Caco-2 (cell line): ENCODE data around the gene ITPR3. TPM values are rescaled to one million over a fixed set of nuclear protein-coding genes. Genes with fewer than 3 reads are reported as not detected.

Experiments
- BruUV-seq: library from RNA; stranded (reverse); fragments of 400-500 nt; replicated peaks from 2 replicates; lab custom pipeline; 2021; lab: Mats Ljungman, UMichigan
- CTCF ChIA-PET: fragments of 300-600 bp; sonication (Branson Sonifier 250); formaldehyde crosslinking; loops from one replicate; lab custom pipeline; 2022; ENCODE audit warnings: antibody characterized with exemption; lab: Charles Lee
- POLR2A ChIA-PET: fragments of 300-600 bp; sonication (Branson Sonifier 250); formaldehyde crosslinking; loops from one replicate; lab custom pipeline; 2022; ENCODE audit warnings: antibody characterized with exemption; lab: Charles Lee
- DNase-seq, 2 experiments: peaks; one replicate each; pipeline versions ENCODE4 v3.0.0 to v3.0.0-alpha.2; 2020 to 2022
- H3K27me3 ChIP-seq: replicated peaks from 2 replicates; pipeline ENCODE4 v1.6.0; 2011; ENCODE audit warnings: low read length; ENCODE audit not compliant: control insufficient read depth, insufficient read depth
- H3K36me3 ChIP-seq: 2 replicates; pipeline ENCODE4 v1.5.1; 2011; ENCODE audit warnings: low read length; ENCODE audit not compliant: control insufficient read depth, insufficient read depth
- H3K4me1 ChIP-seq: fragments of 250-450 bp; sonication (Bioruptor Pico); 2 replicates; pipeline ENCODE4 v1.5.1; 2020; ENCODE audit warnings: mild to moderate bottlenecking
- H3K4me3 ChIP-seq: 2 replicates; pipeline ENCODE4 v1.5.1; 2011; ENCODE audit warnings: low read depth, mild to moderate bottlenecking, control low read depth, low read length
- H3K9me3 ChIP-seq: fragments of 250-450 bp; sonication (Bioruptor Pico); 2 replicates; pipeline ENCODE4 v1.5.1; 2020; ENCODE audit warnings: mild to moderate bottlenecking, moderate library complexity
- H3K27ac Mint-ChIP-seq: one replicate; pipeline ENCODE4 v1.8.0; 2022; ENCODE audit warnings: mixed read lengths; ENCODE audit not compliant: unreplicated experiment
- H3K27me3 Mint-ChIP-seq: one replicate; pipeline ENCODE4 v1.8.0; 2022; ENCODE audit warnings: mixed read lengths; ENCODE audit not compliant: insufficient read depth, unreplicated experiment
- H3K36me3 Mint-ChIP-seq: one replicate; pipeline ENCODE4 v1.8.0; 2022; ENCODE audit warnings: mild to moderate bottlenecking, mixed read lengths; ENCODE audit not compliant: insufficient read depth, unreplicated experiment
- H3K4me1 Mint-ChIP-seq: one replicate; pipeline ENCODE4 v1.8.0; 2022; ENCODE audit warnings: low read depth, mixed read lengths; ENCODE audit not compliant: unreplicated experiment
- H3K4me3 Mint-ChIP-seq: one replicate; pipeline ENCODE4 v1.8.0; 2022; ENCODE audit warnings: mild to moderate bottlenecking, moderate library complexity, mixed read lengths; ENCODE audit not compliant: unreplicated experiment
- H3K9me3 Mint-ChIP-seq: one replicate; pipeline ENCODE4 v1.8.0; 2022; ENCODE audit warnings: mixed read lengths; ENCODE audit not compliant: unreplicated experiment
- intact Hi-C: fragments of 100-400 bp; cut with micrococcal nuclease; formaldehyde crosslinking; loops from one replicate; pipeline ENCODE4 v1.10.0; 2022; ENCODE audit not compliant: unreplicated experiment
- total RNA-seq: library from RNA; stranded (reverse); gene quantifications from 2 replicates; pipeline ENCODE4 v1.2.3, GENCODE V29; 2022
- TF ChIP-seq, protein P1 (sequence below), 2 experiments: fragments of 200-600 bp in 1 of 2; IDR thresholded peaks; 1 replicate in 1 of 2; 2 replicates in 1 of 2; pipeline versions ENCODE4 v1.5.1 to v1.8.0; 2011 to 2022; ENCODE audit warnings: antibody characterized with exemption in 1 of 2, control low read depth in 1 of 2, inconsistent platforms in 1 of 2, low read depth in 1 of 2, low read length in 1 of 2, mild to moderate bottlenecking in 1 of 2, moderate library complexity in 1 of 2; ENCODE audit not compliant: insufficient read depth in 1 of 2, severe bottlenecking in 1 of 2, unreplicated experiment in 1 of 2

Gene ITPR3
- total RNA-seq, 1 experiment from 2014 or later, result 42.1 TPM

DNA sequence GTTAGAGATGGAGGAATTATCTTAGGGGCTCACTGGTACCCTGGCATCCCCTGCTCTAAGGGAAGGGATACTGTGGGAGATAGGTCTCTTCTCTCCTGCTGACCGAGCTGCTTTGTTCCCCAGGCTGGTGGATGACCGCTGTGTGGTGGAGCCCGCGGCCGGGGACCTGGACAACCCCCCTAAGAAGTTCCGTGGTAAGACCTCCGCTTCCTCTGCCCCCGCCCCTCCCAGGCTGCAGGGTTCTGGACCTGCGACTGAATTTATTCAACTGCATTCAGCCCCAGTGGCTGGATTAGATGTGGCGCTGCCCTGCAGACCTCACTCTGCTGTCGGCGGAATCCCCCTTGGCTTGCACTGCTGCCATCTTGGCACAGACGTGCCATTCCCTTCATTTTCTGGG, 19.2 kb downstream of the ITPR3 start:
- Mint-ChIP-seq H3K27ac (no peak overlapping the region), H3K4me3 (no peak overlapping the region), H3K4me1 (peaks cover 21% of the 10 kb centered on the region), H3K36me3 (peaks cover 7% of the 10 kb centered on the region), H3K9me3 (no peaks in the 10 kb centered on the region), H3K27me3 (no peaks in the 10 kb centered on the region)
- Histone ChIP-seq H3K36me3 (peaks cover 3% of the 10 kb centered on the region), H3K9me3 (no peaks in the 10 kb centered on the region), H3K4me1 (peaks cover 13% of the 10 kb centered on the region), H3K27me3 (no peaks in the 10 kb centered on the region), H3K4me3 (no peak overlapping the region)
- TF ChIP-seq, protein P1, sequence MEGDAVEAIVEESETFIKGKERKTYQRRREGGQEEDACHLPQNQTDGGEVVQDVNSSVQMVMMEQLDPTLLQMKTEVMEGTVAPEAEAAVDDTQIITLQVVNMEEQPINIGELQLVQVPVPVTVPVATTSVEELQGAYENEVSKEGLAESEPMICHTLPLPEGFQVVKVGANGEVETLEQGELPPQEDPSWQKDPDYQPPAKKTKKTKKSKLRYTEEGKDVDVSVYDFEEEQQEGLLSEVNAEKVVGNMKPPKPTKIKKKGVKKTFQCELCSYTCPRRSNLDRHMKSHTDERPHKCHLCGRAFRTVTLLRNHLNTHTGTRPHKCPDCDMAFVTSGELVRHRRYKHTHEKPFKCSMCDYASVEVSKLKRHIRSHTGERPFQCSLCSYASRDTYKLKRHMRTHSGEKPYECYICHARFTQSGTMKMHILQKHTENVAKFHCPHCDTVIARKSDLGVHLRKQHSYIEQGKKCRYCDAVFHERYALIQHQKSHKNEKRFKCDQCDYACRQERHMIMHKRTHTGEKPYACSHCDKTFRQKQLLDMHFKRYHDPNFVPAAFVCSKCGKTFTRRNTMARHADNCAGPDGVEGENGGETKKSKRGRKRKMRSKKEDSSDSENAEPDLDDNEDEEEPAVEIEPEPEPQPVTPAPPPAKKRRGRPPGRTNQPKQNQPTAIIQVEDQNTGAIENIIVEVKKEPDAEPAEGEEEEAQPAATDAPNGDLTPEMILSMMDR (IDR thresholded peaks at IDR 0.05; ENCODE audit: insufficient read depth in 1 of 2, low read depth in 1 of 2, low read length in 1 of 2, severe bottlenecking in 1 of 2, unreplicated experiment in 1 of 2), result no peak
- BruUV-seq, result no TSS peak
- intact Hi-C loops, result no loop called here
- ChIA-PET POLR2A (no interaction called here), CTCF (no interaction called here)
- DNase-seq, result no peak

DNA sequence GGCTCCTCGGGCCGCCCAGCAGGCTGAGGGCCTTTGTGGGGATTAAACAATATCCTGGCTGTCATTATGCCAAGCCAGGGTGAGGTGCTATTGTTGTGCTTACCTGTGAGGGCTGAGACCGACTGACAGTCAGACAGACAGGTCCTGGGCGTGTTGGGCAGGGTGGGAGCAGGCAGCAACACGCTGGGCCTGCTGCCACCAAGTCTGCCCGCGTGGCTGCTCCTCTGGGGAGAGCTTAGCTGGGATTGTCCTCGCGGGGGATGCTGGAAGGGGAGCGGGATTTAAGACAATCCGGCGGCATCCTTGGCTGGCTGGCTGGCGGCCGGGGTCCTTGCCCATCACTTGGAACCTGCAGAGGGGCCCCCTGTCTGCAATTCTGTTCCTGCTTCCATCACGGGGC, 20.0 kb downstream of the ITPR3 start:
- Mint-ChIP-seq H3K4me3 (no peak overlapping the region), H3K27me3 (no peaks in the 10 kb centered on the region), H3K4me1 (peaks cover 16% of the 10 kb centered on the region), H3K36me3 (peaks cover 13% of the 10 kb centered on the region), H3K27ac (no peak overlapping the region), H3K9me3 (no peaks in the 10 kb centered on the region)
- intact Hi-C loops, result no loop called here
- ChIA-PET POLR2A (no interaction called here), CTCF (no interaction called here)
- no peaks in the 10 kb centered on the region for H3K27me3 ChIP-seq
- H3K4me3 ChIP-seq, result no peak overlapping the region
- TF ChIP-seq, protein P1 (IDR thresholded peaks at IDR 0.05; ENCODE audit: insufficient read depth in 1 of 2, low read depth in 1 of 2, low read length in 1 of 2, severe bottlenecking in 1 of 2, unreplicated experiment in 1 of 2), result no peak
- DNase-seq, result no peak
- peaks cover 12% of the 10 kb centered on the region for H3K4me1 ChIP-seq
- BruUV-seq, result no TSS peak
- H3K36me3 ChIP-seq, result peaks cover 3% of the 10 kb centered on the region
- no peaks in the 10 kb centered on the region for H3K9me3 ChIP-seq

DNA sequence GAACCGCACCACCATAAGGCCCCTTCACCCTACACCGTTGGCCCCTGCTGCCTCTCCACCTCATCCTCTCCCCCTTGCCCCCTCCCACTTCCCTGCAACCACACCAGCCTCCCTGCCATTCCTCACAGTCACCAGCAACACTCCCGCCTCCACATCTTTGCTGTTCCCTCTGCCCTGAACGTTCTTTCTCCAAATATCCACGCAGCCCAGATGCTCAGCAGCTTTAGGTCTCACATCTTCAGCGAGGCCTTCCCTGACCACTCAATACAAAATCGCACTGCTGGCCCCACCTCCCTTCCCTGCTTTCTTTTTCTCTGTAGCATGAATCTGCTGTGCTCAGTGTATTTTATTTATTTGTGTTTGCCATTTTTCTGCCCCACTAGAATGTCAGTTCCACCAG, 20.5 kb downstream of the ITPR3 start:
- peaks cover 12% of the 10 kb centered on the region for H3K4me1 Mint-ChIP-seq
- H3K27me3 ChIP-seq, result no peaks in the 10 kb centered on the region
- intact Hi-C loops, result no loop called here
- no peaks in the 10 kb centered on the region for H3K27me3 Mint-ChIP-seq
- TF ChIP-seq, protein P1 (IDR thresholded peaks at IDR 0.05; ENCODE audit: insufficient read depth in 1 of 2, low read depth in 1 of 2, low read length in 1 of 2, severe bottlenecking in 1 of 2, unreplicated experiment in 1 of 2), result no peak
- no peaks in the 10 kb centered on the region for H3K9me3 ChIP-seq
- H3K4me3 ChIP-seq, result no peak overlapping the region
- POLR2A ChIA-PET, result no interaction called here
- no peak overlapping the region for H3K27ac Mint-ChIP-seq
- peaks cover 12% of the 10 kb centered on the region for H3K4me1 ChIP-seq
- no peak overlapping the region for H3K4me3 Mint-ChIP-seq
- H3K9me3 Mint-ChIP-seq, result no peaks in the 10 kb centered on the region
- BruUV-seq, result no TSS peak
- no peak for DNase-seq
- peaks cover 13% of the 10 kb centered on the region for H3K36me3 Mint-ChIP-seq
- CTCF ChIA-PET, result no interaction called here
- peaks cover 2% of the 10 kb centered on the region for H3K36me3 ChIP-seq
